HCT116 (cell line): Measurements from ENCODE around the gene SEMA3C.

Source experiments
- CTCF ChIP-seq, 3 experiments: fragments of 200-600 bp in 1 of 3; sonication (generic) in 1 of 3; IDR thresholded peaks in 2 of 3; conservative IDR thresholded peaks in 1 of 3; 2 replicates each; pipeline ENCODE4 v1.5.1; 2012 to 2017; ENCODE audit warnings: low read depth in 2 of 3, low read length in 2 of 3, antibody characterized with exemption in 1 of 3, borderline replicate concordance in 1 of 3, control low read depth in 1 of 3, mild to moderate bottlenecking in 1 of 3, mixed read lengths in 1 of 3, mixed run types in 1 of 3, moderate library complexity in 1 of 3; ENCODE audit not compliant: insufficient read depth in 1 of 3
- POLR2A ChIP-seq: IDR thresholded peaks from 2 replicates; pipeline ENCODE4 v1.7.0; 2011; ENCODE audit warnings: borderline replicate concordance; ENCODE audit not compliant: insufficient read depth, insufficient read length; ENCODE audit errors: extremely low read depth
- RAD21 ChIP-seq: IDR thresholded peaks from 2 replicates; pipeline ENCODE4 v1.6.1; 2012; ENCODE audit warnings: low read depth, mild to moderate bottlenecking
- SIN3A ChIP-seq: IDR thresholded peaks from 2 replicates; pipeline ENCODE4 v1.6.1; 2012; ENCODE audit warnings: low read depth

- TF ChIP-seq CTCF (IDR thresholded peaks at IDR 0.05 in 2 of 3, conservative IDR thresholded peaks at IDR 0.05 in 1 of 3; ENCODE audit: borderline replicate concordance in 1 of 3, insufficient read depth in 1 of 3, low read depth in 2 of 3, low read length in 2 of 3) (no peak), SIN3A (no peak), RAD21 (no peak), POLR2A (no peak)
These were observed 29.3 kb downstream of the SEMA3C start for GRCh38 chr7:80889525-80889924.
